GM18505 (cell line): Measurements from ENCODE around the gene TMEM167B.

Experiments
- ATAC-seq: cut with Tn5 transposase; IDR thresholded peaks from one replicate; pipeline ENCODE4 v1.9.1; 2021; ENCODE audit not compliant: unreplicated experiment
- POLR2A ChIP-seq: IDR thresholded peaks from 4 replicates; pipeline ENCODE4 v1.6.1; 2011; ENCODE audit warnings: borderline replicate concordance; ENCODE audit not compliant: insufficient read depth, insufficient read length; ENCODE audit errors: extremely low read depth

Gene TMEM167B

GRCh38 chr1:109113590-109114341 lies 23.2 kb downstream of the TMEM167B start, which contains the start of gene ELAPOR1:
TSS of gene ELAPOR1 (plus strand) at chr1:109114115. CDS start at chr1:109114184, 69 bp downstream.
- ATAC-seq: peak; percentile 56
- TF ChIP-seq POLR2A: no peak

- TF ChIP-seq POLR2A: no peak
- no peak for ATAC-seq
Measured at GRCh38 chr1:109114342-109114674, 23.7 kb downstream of the TMEM167B start.

GRCh38 chr1:109115685-109116084 lies 25.1 kb downstream of the TMEM167B start:
- no peak for ATAC-seq
- TF ChIP-seq POLR2A: no peak

- TF ChIP-seq POLR2A: no peak
- no peak for ATAC-seq
Measured at GRCh38 chr1:109116286-109116685, 25.7 kb downstream of the TMEM167B start.

GRCh38 chr1:109118089-109118488 lies 27.5 kb downstream of the TMEM167B start:
- no peak for TF ChIP-seq POLR2A

GRCh38 chr1:109120356-109120755 lies 29.8 kb downstream of the TMEM167B start:
- ATAC-seq: no peak
- TF ChIP-seq POLR2A: no peak

More at GRCh38 chr1:109118089-109118488, 27.5 kb downstream of the TMEM167B start:
- no peak for ATAC-seq

- ATAC-seq: no peak
- TF ChIP-seq POLR2A: no peak
Measured at GRCh38 chr1:109131059-109131458, 40.5 kb downstream of the TMEM167B start.

GRCh38 chr1:109131800-109132199 lies 41.2 kb downstream of the TMEM167B start:
- no peak for TF ChIP-seq POLR2A
- no peak for ATAC-seq

- no peak for TF ChIP-seq POLR2A
- no peak for ATAC-seq
Measured at GRCh38 chr1:109133002-109133706, 42.6 kb downstream of the TMEM167B start.

GRCh38 chr1:109133815-109134214 lies 43.3 kb downstream of the TMEM167B start:
- TF ChIP-seq POLR2A: no peak
- ATAC-seq: peak; percentile 68

GRCh38 chr1:109134423-109134822 lies 43.9 kb downstream of the TMEM167B start:
- no peak for TF ChIP-seq POLR2A
- no peak for ATAC-seq

- no peak for TF ChIP-seq POLR2A
- no peak for ATAC-seq
Measured at GRCh38 chr1:109135940-109136339, 45.4 kb downstream of the TMEM167B start.

- ATAC-seq: no peak
- TF ChIP-seq POLR2A: no peak
Measured at GRCh38 chr1:109136766-109137165, 46.2 kb downstream of the TMEM167B start.

GRCh38 chr1:109137958-109138357 lies 47.4 kb downstream of the TMEM167B start:
- no peak for ATAC-seq
- no peak for TF ChIP-seq POLR2A
